Epithelial cell of proximal tubule (primary cell): Measurements from ENCODE around the gene LRRD1. TPM values are rescaled to one million over a fixed set of nuclear protein-coding genes. Genes with fewer than 3 reads are reported as not detected.
A peak's percentile ranks its signal among the peaks of the same experiment; 100 is the strongest.
"Not testable (repeated sequence)": the region's sequence is repeated elsewhere in the genome, so short reads cannot be mapped to it uniquely, and the experiment has no call there.

Experiments
- DNase-seq: peaks from one replicate; pipeline ENCODE4 v3.0.0-alpha.2; 2011; ENCODE audit warnings: low read depth
- H3K4me3 ChIP-seq: 2 replicates; pipeline ENCODE4 v1.5.1; 2011; ENCODE audit warnings: low read depth, mild to moderate bottlenecking, low read length
- total RNA-seq: library from RNA; depleted of rRNA; stranded (reverse); fragments of >200 nt; gene quantifications from 2 replicates; pipeline ENCODE4 v1.2.3, GENCODE V29; 2015
- TF ChIP-seq, protein P1 (sequence below): conservative IDR thresholded peaks from 2 replicates; pipeline ENCODE4 v1.5.1; 2012; ENCODE audit warnings: low read depth, mild to moderate bottlenecking, low read length

The LRRD1 gene
- total RNA-seq, 1 donor from 2014 or later, result not detected

DNA sequence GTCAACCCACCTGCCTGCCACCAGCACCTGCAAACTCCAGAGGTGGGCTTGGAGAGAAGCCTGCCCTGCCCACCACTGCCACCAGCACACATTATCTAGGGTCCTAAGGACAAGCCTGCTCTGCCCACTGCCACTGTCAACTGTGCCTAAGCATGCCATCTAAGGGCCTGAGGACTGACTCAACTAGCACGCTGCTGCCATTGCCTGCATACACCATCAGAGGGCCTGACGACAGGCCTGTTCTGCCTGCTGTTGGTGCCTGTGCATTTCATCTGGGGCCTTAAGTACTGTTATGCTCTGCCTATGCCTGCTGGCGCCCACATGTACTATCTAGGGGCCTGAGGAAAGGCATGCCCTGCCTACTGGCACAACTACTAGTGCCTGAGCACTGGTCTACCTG is 27.0 kb upstream of the LRRD1 start:
- DNase-seq, result no peak

DNA sequence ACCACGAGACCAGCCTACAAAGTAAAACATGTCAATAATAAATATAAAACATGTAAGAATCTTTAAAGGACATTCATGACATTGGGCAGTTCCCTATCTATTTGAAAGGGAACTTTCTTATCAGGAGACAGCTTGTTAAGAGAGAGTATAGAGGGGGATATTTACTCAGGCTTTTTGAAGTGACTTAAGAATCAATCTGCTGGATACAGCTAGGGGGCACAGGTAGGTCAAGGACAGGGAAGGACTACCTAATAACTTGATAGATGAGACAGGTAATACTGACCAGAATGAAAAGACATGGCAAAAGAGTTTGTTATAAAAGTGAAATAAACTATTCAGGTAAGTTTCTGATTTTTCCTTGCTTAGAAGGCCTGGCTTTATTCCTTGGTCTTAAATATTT is 21.8 kb upstream of the LRRD1 start:
- DNase-seq, result no peak
- H3K4me3 ChIP-seq, result no peak overlapping the region
- TF ChIP-seq, protein P1, sequence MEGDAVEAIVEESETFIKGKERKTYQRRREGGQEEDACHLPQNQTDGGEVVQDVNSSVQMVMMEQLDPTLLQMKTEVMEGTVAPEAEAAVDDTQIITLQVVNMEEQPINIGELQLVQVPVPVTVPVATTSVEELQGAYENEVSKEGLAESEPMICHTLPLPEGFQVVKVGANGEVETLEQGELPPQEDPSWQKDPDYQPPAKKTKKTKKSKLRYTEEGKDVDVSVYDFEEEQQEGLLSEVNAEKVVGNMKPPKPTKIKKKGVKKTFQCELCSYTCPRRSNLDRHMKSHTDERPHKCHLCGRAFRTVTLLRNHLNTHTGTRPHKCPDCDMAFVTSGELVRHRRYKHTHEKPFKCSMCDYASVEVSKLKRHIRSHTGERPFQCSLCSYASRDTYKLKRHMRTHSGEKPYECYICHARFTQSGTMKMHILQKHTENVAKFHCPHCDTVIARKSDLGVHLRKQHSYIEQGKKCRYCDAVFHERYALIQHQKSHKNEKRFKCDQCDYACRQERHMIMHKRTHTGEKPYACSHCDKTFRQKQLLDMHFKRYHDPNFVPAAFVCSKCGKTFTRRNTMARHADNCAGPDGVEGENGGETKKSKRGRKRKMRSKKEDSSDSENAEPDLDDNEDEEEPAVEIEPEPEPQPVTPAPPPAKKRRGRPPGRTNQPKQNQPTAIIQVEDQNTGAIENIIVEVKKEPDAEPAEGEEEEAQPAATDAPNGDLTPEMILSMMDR, result peak; percentile 7

More for the DNA sequence above, 27.0 kb upstream of the LRRD1 start:
- TF ChIP-seq, protein P1, result no peak
- H3K4me3 ChIP-seq, result no peak overlapping the region

DNA sequence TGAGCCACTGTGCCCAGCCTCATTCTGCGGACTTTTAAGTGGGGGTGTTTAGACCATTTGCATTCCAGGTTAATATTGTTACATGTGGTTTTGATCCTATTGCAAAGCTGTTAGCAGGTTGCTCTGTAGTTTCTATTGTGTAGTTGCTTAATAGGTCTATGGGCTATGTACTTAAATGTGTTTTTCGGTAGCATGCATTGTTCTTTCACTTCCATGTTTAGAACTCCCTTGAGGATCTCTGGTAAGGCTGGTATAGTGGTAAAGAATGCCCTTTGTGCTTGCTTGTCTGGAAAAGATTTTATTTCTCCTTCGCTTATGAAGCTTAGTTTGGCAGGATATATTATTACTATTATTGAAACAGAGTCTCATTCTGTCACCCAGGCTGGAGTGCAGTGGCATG is 13.4 kb upstream of the LRRD1 start:
- TF ChIP-seq, protein P1, result no peak
- no peak for DNase-seq
- no peak overlapping the region for H3K4me3 ChIP-seq

DNA sequence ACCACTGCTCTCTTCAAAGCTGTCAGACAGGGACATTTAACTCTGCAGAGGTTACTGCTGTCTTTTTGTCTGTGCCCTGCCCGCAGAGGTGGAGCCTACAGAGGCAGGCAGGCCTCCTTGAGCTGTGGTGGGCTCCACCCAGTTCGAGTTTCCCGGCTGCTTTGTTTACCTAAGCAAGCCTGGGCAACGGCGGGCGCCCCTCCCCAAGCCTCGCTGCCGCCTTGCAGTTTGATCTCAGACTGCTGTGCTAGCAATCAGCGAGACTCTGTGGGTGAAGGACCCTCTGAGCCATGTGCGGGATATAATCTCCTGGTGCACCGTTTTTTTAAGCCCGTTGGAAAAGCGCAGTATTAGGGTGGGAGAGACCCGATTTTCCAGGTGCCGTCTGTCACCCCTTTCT is 10.3 kb upstream of the LRRD1 start:
- H3K4me3 ChIP-seq, DNase-seq: not testable (repeated sequence)

DNA sequence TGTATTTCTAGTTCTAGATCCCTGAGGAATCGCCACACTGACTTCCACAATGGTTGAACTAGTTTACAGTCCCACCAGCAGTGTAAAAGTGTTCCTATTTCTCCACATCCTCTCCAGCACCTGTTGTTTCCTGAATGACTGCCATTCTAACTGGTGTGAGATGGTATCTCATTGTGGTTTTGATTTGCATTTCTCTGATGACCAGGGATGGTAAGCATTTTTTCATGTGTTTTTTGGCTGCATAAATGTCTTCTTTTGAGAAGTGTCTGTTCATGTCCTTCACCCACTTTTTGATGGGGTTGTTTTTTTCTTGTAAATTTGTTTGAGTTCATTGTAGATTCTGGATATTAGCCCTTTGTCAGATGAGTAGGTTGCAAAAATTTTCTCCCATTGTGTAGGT is 5.4 kb upstream of the LRRD1 start:
- not testable (repeated sequence) for DNase-seq, H3K4me3 ChIP-seq

DNA sequence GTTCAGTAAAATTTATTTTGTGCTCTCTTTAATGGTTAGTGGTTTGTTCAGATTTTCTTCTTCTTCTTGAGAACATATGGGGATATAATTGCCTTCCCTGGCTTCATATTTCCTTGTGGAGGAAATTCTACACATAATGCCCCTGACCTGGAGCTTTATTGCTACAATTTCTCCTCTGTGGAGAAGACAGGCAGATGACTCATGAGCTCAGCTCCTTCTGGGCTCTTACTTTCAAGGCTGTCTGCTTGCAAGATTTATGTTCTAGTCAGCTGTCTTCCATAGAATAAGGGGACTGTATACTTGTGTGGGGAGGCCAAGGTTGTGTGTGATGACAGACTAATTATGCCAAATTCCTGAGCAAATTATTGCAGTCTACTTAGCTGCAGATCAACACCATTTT is 1.6 kb downstream of the LRRD1 start:
- TF ChIP-seq, protein P1, result no peak
- no peak overlapping the region for H3K4me3 ChIP-seq
- no peak for DNase-seq

DNA sequence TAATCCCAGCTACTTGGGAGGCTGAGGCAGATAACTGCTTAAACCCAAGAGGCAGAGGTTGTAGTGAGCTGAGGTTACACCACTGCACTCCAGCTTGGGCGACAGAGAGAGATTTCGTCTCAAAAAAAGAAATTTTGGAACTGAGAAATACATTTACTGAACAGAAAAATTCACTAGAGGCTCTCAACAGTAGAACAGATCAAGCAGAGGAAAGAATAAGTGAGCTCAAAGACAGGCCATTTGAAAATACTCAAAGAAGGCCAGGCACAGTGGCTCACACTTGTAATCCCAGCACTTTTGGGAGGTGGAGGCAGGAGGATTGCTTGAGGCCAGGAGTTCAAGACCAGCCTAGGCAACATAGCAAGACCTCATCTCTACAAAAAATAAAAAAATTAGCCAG is 9.4 kb downstream of the LRRD1 start:
- not testable (repeated sequence) for H3K4me3 ChIP-seq, DNase-seq

DNA sequence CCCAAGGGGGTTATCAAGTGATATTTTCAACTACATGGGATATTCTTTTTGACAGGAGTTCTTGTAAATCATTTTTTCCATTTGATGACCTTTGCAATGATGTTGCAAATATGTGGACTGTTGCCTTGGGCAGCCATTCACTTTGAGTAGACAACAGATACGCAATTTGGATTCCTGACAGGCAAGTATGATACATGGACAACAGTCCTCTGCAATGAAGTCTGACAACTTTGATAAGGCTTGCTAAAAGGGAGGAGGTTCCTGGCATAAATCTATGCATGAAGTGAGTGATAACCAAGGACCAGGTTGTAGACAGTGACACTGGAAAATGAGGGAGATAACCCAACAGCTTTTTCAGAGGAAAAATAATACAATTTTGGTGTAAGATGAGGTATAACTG is 17.7 kb downstream of the LRRD1 start:
- H3K4me3 ChIP-seq, result no peak overlapping the region
- TF ChIP-seq, protein P1, result no peak
- DNase-seq, result no peak
